Right renal pelvis (tissue), 4 donors: ENCODE data around the gene HPCAL1. TPM values are rescaled to one million over a fixed set of nuclear protein-coding genes. Genes with fewer than 3 reads are reported as not detected.

Experiments
- DNase-seq, 4 donors: peaks; one replicate each; pipeline ENCODE4 v3.0.0-alpha.2; 2013; ENCODE audit warnings: low read depth in 4 of 4, low spot score in 3 of 4, missing footprints in 1 of 4
- polyA plus RNA-seq, 4 donors: library from polyadenylated mRNA; unstranded; fragments of 120-200 nt; gene quantifications; one replicate each; pipeline ENCODE4 v1.2.1, GENCODE V29; 2013; ENCODE audit not compliant: insufficient read length in 4 of 4

Gene HPCAL1
- polyA plus RNA-seq, 4 donors = 23.9 to 36.8 (median 31.5) TPM

DNA sequence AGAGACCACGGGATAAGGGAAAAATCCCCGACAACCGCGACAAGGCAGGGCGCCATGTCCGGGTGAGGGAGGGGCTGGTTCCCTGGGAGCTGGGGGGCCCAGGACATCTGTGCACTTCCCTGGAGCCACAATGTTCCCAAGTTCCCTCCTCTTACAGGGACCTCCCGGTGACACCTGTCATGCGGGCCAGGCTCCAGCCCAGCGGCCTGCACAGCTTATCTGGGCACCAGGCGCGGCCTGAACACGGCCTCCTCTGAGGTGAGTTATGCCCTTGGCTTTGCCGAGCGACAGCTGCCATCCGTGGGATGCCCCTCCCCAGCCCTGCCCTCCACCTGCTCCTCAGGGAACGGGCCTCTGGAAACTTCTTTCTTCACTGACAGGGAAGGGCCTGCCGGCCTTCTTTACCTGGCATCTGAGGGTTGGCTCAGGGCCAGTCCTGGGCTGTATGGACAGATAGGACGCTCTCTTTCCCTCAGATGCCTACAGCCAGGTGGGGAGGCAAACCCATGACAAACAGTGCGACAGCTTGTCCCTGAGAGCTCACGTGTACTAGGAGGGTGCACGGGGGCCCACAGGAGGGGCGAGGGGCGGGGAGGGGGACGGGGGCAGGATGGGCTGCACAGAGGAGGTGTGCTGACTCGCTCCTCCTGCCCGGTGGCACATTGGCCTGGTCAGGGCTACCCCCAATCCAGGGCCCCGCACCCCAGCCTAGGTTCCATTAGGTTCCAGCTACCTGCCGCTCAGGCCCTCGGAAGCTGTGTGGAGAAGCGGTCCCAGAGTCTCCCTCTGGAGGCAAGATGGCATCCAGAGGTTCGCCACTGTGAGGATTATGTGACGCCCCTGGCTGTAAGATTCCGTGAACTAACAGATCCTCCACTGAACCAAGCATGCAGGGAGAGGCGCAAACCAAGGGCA, 34.9 kb upstream of the HPCAL1 start:
- no peak for DNase-seq

DNA sequence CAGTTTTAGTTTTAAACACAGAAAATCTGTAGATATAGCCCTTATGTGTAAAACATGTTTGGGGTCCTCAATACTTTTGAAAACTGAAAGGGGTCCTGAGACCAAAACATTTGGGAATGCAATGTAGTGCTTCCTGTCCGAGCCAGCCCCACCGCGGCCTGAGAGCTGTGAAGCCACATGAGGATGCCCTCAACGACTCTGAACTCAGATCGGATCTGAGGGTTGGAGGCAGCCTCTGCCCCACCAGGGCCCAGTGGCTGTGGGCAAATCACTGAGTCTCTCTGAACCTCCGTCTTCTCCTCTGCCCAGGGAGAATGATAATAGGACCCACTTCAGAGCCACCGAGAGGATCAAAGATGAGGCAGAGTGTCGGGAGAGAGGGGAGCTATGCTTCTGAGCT, 33.4 kb upstream of the HPCAL1 start:
- no peak for DNase-seq

DNA sequence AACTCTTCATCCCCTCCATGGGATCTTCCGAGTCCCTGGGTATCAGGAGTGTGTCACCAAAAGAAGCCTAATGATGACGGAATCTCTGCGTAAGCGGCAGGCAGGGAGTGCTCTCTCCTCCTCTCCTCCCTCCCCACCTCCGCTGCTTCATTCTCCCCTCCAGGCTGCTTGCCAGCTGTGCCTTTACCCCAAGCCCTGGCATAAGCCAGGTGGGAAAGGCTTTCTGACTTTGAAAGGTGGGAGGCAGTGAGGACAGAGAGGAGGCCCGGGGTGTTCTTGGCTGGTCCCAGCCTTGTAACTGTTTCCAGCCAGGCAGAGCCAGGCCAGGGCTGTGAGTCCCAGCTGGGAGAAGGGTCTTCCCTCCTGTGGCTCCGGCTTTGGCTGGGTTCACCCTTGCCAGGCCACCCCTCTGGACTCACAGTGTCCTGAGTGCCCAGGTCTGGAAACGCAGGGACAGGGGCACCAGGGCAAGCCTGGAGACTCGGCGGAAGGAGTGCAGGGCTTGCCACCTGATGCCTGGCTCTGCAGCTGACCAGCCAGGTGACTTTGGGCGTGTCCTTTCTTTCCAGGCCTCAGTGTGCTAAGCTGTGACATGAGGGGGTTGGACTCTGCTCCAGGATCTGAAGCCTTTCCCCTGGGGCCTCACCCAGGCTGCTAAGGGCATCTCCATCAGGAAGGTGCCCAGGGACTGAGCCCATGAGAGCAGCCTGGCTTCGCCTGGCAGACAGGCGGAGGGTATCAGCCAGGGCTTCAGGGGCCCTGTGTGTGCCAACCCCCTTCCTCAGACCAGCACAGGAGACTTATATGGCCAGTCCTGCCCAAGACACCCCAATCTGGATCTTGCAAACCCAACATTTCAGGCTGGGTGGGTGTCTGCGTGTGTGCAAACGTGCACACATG, 32.7 kb upstream of the HPCAL1 start:
- DNase-seq = no peak

DNA sequence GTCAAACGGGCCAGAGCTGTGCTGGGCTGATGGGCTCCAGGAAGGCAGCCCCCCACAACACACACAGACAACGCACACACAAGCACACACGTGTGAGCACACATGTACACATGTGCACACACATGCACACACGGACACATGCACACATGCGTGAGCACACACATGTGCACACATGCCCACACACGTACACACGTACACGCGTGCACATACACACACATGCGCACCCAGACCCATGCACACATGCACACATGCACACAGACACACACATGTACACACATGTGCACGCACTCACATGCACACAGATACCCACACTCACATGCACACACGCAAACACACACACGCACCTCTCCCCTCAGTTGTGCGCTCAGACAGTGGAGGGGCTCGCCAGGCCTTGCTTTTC, 31.2 kb upstream of the HPCAL1 start:
- no peak for DNase-seq

DNA sequence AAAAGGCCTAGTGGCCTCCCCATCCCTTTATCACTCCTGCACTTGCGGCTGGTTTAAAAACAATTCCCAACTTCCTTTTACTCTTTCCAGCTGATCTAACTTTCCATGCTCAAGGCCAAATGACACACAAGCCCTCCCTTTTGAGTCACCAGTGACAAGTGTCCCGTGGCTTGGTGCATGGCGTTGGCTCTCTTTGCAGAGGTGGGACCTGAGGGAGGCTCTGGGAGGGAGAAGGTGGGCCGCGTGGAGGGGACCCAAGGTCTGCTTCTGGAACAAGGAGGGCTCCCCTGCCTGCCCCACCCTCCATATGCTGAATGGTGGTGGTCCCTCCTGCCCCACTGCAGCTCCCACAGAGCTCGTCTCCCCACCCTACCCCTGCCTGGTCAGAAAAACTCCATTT, 30.8 kb upstream of the HPCAL1 start:
- DNase-seq = no peak

DNA sequence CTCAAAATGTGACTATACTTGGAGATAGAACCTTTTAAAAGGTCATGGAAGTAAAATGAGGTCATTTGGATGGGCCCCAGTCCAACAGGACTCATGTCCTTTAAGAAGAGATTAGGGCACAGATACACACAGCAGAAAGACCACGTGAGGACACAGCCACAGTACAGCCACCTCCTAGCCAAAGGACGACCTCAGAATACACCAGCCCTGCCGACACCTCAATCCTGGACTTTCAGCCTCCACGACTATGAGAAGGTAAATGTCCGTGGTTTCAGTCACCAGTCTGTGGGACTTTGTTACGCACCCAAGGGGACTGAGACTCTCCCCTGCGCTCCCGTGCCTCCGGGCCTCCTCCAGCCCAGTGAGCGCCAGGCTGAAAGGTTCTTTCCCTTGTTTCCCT, 30.2 kb upstream of the HPCAL1 start:
- DNase-seq = no peak

DNA sequence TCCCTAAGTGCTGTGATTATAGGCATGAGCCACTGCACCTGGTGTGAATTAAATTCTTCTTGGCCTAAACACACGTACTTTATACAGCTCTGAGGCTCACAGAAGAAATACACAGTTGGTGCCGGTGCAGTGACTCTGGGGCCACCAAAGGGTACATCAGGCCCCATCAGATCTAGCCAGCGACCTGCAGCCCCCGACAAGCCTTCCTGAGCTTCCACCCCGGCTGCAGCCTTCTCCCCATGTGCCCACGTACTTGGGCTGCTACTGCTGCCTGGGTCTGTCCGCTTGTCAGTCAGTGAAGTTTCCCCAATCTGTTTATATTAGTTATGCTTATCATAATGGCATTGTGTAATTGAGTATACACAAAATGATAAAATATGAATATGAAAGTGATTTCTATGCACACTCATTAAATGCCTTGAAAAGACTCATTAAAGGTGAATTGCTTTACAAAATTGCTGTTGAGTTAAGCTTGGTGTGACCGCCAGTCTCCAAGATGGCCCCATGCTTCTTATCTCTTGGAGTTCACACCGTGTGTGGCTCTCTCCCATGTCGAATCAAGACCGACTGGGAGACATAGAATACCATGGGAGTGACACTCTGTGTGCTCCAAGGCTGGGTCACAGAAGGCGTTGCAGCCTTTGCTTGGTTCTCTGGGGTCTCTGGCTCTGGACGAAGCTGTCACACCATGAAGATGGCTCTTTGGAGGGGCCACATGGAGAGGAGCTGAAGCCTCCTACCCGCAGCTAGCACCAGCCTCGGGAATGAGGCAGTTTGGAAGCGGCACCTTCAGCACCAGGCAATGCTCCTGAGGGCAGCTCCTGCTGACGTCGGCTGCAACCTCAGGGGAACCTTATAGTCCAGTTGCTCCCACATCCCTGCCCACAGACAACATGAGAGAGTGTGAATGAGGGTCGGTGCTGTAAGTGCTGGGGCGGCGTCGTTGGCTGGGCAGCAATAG, 29.2 kb upstream of the HPCAL1 start:
- DNase-seq = no peak

DNA sequence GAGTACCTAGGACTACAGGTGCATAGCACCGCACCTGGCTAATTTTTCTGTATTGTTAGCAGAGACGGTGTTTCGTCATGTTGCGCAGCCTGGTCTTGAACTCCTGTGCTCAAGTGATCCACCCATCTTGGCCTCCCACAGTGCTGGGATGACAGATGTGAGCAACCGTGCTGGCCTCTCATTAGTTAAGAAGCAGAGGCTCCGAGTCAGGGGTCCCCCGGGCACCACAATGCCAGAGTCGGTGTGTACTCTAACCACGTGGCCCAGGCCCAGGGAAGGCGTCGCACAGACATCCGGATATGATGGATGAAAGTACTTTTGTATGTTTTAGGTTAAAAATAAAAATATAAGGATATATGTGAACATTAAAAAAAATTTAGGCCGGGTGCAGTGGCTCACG, 28.3 kb upstream of the HPCAL1 start:
- DNase-seq = no peak

DNA sequence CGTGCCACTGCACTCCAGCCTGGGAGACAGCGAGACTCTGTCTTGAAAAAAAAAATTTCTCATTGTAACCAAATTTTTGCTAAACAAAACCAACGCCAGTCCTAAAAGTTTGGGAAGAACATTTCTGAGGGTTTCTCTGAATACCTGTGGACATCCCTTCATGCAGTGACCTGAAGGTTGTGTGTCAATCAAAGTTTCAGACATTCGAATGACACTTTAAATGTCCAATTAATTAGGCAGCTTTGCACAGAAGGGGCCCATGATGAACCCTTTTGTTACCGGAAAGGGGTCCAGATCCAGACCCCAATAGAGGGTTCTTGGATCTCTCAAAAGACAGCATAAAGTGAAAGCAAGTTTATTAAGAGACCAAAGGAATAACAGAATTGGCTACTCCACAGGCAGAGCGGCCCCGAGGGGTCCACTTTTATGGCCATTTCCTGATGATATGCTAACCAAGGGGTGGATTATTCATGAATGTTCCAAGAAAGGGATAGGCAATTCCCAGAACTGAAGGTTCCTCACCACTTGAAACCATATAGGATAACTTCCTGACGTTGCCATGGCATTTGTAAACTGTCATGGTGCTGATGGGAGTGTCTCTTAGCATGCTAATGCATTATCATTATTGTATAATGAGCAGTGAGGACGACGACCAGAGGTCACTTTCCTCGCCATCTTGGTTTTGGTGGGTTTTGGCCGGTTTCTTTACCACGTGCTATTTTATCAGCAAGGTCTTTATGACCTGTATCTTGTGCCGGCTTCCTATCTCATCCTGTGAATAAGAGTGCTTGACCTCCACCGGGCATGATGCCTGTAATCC, 27.5 kb upstream of the HPCAL1 start:
- no peak for DNase-seq

DNA sequence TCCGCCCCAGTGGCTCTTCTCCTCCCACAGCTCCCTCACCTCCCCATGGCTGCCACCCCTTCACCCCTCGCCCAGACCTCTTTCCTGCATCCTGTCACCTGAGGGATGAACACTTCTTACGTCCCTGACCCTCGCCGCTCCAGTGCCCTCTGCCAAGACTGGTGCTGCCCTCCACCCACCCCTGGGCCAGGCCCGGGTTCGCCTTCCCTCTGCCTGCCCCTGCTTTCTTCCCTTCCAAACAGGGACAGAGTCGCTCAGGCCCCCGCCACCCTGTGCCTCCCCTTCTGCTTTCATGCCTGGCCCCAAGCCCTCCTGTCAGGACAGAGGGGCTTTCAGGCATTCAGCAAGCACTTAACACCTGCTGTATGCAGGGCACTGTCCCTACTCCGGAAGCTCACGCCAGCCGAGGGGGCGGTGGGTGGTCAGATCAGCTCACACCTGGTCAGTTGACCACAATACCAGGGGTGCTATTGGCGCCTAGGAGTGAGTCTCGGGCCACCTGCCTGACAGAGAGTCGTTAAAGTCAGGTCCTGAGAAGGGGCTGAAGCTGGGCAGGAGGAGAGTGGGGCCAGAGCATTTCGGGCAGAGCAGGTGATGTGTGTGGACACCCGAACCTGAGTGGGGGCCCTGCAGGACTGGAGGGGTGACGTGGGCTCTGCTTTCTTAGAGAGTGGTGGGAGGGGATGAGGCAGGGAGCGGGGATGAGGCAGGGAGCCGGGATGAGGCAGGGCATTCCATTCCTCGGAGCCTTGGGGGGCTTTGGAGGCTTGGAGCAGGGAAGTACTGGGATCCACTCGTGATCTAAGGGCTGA, 26.0 kb upstream of the HPCAL1 start:
- no peak for DNase-seq

DNA sequence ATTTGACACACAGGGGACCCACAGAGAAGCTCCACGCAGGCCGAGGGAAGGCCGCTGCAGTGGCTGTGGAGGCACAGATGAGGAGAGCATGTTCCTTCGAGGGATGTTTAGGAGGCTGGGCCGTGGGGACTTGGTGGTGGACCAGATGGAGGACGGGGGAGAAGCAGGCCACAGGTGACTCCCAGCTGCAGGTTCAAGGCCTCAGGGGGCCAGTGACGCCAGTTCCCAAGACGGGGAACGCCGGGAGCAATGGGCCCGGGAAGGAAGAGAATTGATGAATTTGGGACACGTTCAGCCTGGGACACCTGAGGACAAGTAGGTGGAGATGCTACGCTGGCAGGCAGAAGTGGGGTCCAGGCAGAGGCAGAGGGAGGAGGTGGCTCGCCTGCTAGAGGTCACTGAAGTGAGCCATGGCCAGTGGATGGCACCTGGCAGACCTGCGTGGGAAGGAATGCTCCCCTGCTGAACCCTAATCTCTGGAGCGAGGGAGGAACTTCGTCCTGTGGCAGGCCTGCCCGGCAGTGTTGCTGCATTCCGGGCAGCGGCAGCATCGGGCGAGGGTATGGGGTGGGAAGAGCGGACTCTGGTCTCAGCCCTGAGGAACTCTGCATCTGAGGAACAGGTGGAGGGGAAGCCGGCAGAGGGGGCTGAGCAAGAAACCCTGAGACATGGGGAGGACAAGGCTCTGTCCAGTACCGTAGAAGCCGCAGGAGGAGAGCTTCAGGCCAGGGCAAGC, 25.2 kb upstream of the HPCAL1 start:
- no peak for DNase-seq

DNA sequence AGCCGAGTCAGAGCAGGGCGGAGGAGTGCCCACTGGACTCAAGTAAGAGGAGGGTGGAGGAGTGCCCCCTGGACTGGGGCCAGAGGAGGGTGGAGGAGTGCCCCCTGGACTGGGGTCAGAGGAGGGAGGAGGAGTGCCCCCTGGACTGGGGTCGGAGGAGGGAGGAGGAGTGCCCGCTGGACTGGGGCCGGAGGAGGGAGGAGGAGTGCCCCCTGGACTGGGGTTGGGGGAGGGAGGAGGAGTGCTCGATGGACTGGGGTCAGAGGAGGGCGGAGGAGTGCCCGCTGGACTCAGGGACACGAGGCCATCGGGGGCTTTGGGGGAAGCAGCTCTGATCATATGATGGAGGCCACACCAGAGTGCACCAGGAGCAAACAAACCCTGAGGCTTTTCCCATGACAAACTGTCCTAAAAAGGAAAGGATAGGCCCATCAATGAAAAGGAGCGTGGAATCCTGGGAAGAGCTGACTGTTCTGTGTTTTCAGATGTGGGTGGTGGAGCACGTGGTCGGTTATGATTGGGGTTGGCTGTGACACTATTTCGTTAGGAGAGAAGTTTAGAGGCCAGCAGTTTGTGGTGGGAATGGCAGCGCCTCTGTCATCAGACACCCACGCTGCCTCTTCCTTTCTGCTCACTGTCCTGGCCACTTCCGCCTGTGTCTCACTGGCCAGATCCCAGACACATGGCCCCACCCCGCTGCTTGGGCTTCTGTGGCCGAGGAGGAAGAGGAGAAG, 24.5 kb upstream of the HPCAL1 start:
- DNase-seq = peak in 2 of 4 donors; percentile 38 to 56

DNA sequence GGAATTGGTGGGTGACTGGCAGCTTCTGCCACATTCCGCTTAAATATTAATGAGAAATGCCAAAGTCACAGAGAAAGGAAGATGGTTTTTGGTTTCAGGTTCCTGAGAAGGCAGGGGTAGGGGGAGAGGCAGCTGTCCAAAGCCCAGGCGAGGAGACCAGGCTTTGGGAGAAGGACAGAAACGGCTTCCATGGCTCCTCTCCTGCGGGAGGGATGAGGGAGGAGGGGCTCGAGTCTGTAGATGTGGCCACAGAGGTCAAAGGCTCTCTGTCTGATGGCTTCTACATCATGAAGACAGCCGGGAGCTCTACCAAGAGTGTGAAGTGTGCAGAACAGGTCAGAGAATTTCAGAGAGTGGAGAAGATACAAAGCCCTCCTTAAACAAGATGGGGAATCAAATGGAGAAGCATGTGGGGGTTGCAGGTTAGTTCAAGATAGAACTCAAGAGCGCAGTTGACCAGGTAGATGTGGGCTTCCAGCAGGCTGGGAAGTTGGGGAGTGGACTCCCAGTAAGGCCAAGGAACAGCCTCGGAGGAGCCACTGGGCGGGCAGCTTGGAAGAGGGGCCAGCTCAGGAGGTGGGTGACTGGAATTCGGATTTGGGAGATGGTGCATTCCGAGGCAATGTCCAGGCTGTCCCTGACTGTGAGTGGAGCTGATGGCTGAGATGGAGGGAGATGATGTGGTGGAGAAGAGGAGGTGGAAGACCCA, 23.8 kb upstream of the HPCAL1 start:
- DNase-seq = no peak

DNA sequence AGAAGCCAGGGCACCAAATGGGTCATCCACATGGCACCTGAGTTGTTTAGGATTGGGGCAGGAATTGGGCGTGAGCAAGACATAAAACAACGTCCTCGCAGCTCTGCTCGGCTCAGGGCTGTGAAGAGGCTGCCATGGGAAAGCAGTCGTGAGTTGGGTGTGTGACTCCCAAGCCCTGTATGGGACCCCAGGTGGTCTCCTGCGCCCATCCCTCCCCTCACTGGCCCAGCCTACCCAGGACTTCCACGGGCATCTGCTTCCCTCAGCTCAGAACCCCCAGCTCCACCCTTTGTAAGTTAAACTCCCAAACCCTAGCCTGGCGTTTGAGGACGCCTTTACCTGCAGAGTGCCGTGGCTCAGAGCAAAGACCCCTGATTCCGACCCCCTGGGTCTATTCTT, 23.2 kb upstream of the HPCAL1 start:
- DNase-seq = no peak

DNA sequence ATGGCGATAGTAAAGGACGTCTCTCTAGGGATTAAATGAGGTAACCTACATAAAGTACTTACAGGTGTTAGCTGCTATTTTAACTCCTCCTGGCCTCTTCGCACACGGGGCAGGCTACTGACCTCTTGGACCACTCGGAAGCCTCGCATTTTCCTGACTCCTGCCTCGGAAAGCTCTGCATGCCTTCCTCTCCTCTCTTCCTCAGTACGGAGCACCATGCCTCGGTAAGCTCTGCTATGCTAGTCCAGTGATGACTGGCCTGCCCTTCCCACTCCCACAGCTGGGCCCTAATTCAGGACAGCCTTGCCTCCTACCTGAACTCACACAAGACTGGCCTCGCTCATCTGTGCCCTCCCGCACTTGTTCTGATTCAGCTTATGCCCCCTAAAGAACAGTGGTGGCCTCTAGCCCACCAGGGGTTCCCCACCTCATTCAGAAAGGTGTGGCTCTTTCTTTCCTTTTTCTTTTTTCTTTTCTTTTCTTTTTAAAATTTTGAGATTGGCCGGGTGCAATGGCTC, 22.7 kb upstream of the HPCAL1 start:
- no peak for DNase-seq

DNA sequence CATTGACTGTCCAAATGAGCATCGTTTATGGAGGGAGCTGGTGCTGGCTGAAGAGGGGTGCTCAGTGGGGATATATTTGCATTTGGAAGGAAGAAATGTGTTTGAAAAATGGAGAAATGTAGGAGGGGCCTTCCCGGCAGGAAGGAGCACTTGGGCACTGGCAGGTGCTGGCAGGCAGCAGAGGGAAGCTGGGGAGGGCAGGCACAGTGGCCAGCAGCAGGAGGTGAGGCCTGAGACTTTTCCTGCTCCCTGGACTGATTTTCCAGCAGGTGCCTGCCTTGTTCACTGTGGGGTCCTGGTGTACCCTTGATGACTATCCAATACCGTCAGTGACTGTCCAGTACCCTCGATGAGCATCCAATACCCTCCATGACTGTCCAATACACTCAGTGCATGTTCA, 20.8 kb upstream of the HPCAL1 start:
- no peak for DNase-seq
